Measurements from ENCODE around the gene DNAJC3.
A peak's percentile ranks its signal among the peaks of the same experiment; 100 is the strongest.

DNAJC3 gene

GRCh38 chr13:95676105-95676761 lies 706 bp upstream of the DNAJC3 start:
- H3K36me3 ChIP-seq (ENCODE audit: control insufficient read depth, low read length), result peaks cover 37% of the 10 kb centered on the region
- H3K9me2 ChIP-seq (replicated peaks; ENCODE audit: control insufficient read depth, low read length), result no peaks in the 10 kb centered on the region
- H3K27ac ChIP-seq (ENCODE audit: low read depth, low read length), result peak overlapping the region; percentile 61
- peaks cover 63% of the 10 kb centered on the region for H3K79me2 ChIP-seq (ENCODE audit: control insufficient read depth, low read length)
- peak overlapping the region; percentile 91 for H3K4me3 ChIP-seq (ENCODE audit: low read length)
- no peaks in the 10 kb centered on the region for H3K27me3 ChIP-seq (ENCODE audit: control insufficient read depth, low read length)
- H4K20me1 ChIP-seq (ENCODE audit: control insufficient read depth, insufficient read depth, low read depth, low read length), result peaks cover 8% of the 10 kb centered on the region; the same call in 1 of the 2 replicates
- peak overlapping the region; percentile 80 for H3K4me2 ChIP-seq (ENCODE audit: low read length)
- no peaks in the 10 kb centered on the region; the same call in none of the 2 replicates for H3F3A ChIP-seq (ENCODE audit: control insufficient read depth, insufficient read depth)
- peaks cover 39% of the 10 kb centered on the region for H3K4me1 ChIP-seq (ENCODE audit: control insufficient read depth, low read length)
- peaks cover 7% of the 10 kb centered on the region; the same call in 1 of the 2 replicates for H3K9me3 ChIP-seq (ENCODE audit: control insufficient read depth, insufficient read depth, low read length)
- TF ChIP-seq EZH2phosphoT487 (IDR thresholded peaks at IDR 0.05; ENCODE audit: borderline replicate concordance, low read length), result no peak
- TF ChIP-seq CTCF (IDR thresholded peaks at IDR 0.05; ENCODE audit: low read depth, low read length, poor library complexity, severe bottlenecking), result no peak

- Histone ChIP-seq H3K36me3 (ENCODE audit: control insufficient read depth, low read length) (peaks cover 37% of the 10 kb centered on the region), H3K27ac (ENCODE audit: low read depth, low read length) (peak overlapping the region; percentile 40), H3K4me2 (ENCODE audit: low read length) (peak overlapping the region; percentile 92), H3K4me1 (ENCODE audit: control insufficient read depth, low read length) (peaks cover 39% of the 10 kb centered on the region), H3K9me2 (replicated peaks; ENCODE audit: control insufficient read depth, low read length) (no peaks in the 10 kb centered on the region), H4K20me1 (ENCODE audit: control insufficient read depth, insufficient read depth, low read depth, low read length) (peaks cover 8% of the 10 kb centered on the region; the same call in 1 of the 2 replicates), H3K9me3 (ENCODE audit: control insufficient read depth, insufficient read depth, low read length) (no peaks in the 10 kb centered on the region; the same call in 1 of the 2 replicates), H3K79me2 (ENCODE audit: control insufficient read depth, low read length) (peaks cover 78% of the 10 kb centered on the region), H3K27me3 (ENCODE audit: control insufficient read depth, low read length) (no peaks in the 10 kb centered on the region), H3K4me3 (ENCODE audit: low read length) (peak overlapping the region; percentile 91), H3F3A (ENCODE audit: control insufficient read depth, insufficient read depth) (no peaks in the 10 kb centered on the region; the same call in none of the 2 replicates)
- TF ChIP-seq CTCF (IDR thresholded peaks at IDR 0.05; ENCODE audit: low read depth, low read length, poor library complexity, severe bottlenecking), result no peak
- TF ChIP-seq EZH2phosphoT487 (IDR thresholded peaks at IDR 0.05; ENCODE audit: borderline replicate concordance, low read length), result no peak
Measured at GRCh38 chr13:95677564-95678266, 776 bp downstream of the DNAJC3 start.

GRCh38 chr13:95678967-95679366 lies 2.0 kb downstream of the DNAJC3 start:
- Histone ChIP-seq H3K4me2 (ENCODE audit: low read length) (peak overlapping the region; percentile 92), H3K4me3 (ENCODE audit: low read length) (peak overlapping the region; percentile 91), H3K79me2 (ENCODE audit: control insufficient read depth, low read length) (peaks cover 89% of the 10 kb centered on the region), H3K27ac (ENCODE audit: low read depth, low read length) (no peak overlapping the region), H3K9me3 (ENCODE audit: control insufficient read depth, insufficient read depth, low read length) (no peaks in the 10 kb centered on the region; the same call in 1 of the 2 replicates), H3F3A (ENCODE audit: control insufficient read depth, insufficient read depth) (no peaks in the 10 kb centered on the region; the same call in 1 of the 2 replicates), H4K20me1 (ENCODE audit: control insufficient read depth, insufficient read depth, low read depth, low read length) (peaks cover 8% of the 10 kb centered on the region; the same call in 1 of the 2 replicates), H3K36me3 (ENCODE audit: control insufficient read depth, low read length) (peaks cover 32% of the 10 kb centered on the region), H3K27me3 (ENCODE audit: control insufficient read depth, low read length) (no peaks in the 10 kb centered on the region), H3K9me2 (replicated peaks; ENCODE audit: control insufficient read depth, low read length) (no peaks in the 10 kb centered on the region), H3K4me1 (ENCODE audit: control insufficient read depth, low read length) (peaks cover 39% of the 10 kb centered on the region)
- TF ChIP-seq EZH2phosphoT487 (IDR thresholded peaks at IDR 0.05; ENCODE audit: borderline replicate concordance, low read length), result no peak
- TF ChIP-seq CTCF (IDR thresholded peaks at IDR 0.05; ENCODE audit: low read depth, low read length, poor library complexity, severe bottlenecking), result no peak

Data from DOHH2 (cell line).